Activated CD8-positive, alpha-beta memory T cell treated with anti-CD3 and anti-CD28 coated beads for 24 hours (primary cell): Measurements from ENCODE around the gene DLK2.
"Not testable (repeated sequence)": the region's sequence is repeated elsewhere in the genome, so short reads cannot be mapped to it uniquely, and the experiment has no call there.

ENCODE experiments used
- DNase-seq: peaks from one replicate; pipeline ENCODE4 v3.0.0-alpha.2; 2020

The DLK2 gene, protein sequence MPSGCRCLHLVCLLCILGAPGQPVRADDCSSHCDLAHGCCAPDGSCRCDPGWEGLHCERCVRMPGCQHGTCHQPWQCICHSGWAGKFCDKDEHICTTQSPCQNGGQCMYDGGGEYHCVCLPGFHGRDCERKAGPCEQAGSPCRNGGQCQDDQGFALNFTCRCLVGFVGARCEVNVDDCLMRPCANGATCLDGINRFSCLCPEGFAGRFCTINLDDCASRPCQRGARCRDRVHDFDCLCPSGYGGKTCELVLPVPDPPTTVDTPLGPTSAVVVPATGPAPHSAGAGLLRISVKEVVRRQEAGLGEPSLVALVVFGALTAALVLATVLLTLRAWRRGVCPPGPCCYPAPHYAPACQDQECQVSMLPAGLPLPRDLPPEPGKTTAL

GRCh38 chr6:43455531-43456428, at the start of gene DLK2:
TSS of gene DLK2 (minus strand) at chr6:43455548. CDS start at chr6:43454825, 723 bp downstream.
- DNase-seq, result peak; percentile 76

DNA sequence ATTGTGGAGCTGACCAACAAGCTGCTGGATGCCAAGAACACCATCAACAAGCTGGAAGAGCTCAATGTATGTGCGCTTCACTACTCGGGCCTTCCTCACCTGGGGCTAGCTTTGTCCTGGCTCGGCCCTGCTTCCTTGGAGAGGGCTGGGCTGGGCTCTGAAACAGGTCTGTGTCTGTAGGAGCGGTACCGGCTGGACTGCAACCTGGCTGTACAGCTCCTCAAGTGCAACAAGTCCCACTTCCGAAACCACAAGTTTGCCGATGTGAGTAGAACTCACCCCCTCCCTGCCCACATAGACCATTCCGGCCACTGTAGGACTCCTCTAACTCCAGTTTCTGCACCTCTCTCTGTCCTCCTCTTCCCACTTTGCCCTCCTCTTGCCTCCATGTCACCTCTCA, 48.1 kb upstream of the DLK2 start:
- no peak for DNase-seq

GRCh38 chr6:43502666-43503065, 47.3 kb upstream of the DLK2 start:
- no peak for DNase-seq

DNA sequence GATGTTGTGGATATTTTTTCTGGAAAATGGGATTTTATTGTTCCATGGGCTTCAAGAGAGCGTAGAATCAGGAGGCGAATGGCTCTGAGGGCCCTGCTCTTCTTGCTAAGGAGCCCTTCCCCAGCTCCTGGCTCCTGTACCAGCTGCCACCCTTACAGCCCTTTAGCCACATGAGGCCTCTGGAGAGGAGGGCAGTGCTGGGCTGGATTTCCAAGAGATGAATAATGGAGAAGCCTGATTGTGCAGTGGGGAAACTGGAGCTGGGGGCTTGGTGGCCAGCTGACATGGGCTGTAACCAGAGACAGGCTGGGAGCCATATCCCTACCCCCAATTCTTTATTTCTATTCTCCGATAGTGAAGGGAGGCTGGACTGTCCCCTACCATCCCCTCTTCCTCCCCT, 45.6 kb upstream of the DLK2 start:
- no peak for DNase-seq

GRCh38 chr6:43499028-43499815, 43.9 kb upstream of the DLK2 start:
- no peak for DNase-seq

- DNase-seq, result not testable (repeated sequence)
Observed at GRCh38 chr6:43498291-43498690, 42.9 kb upstream of the DLK2 start.

- DNase-seq, result no peak
Observed at GRCh38 chr6:43497689-43498088, 42.3 kb upstream of the DLK2 start.

DNA sequence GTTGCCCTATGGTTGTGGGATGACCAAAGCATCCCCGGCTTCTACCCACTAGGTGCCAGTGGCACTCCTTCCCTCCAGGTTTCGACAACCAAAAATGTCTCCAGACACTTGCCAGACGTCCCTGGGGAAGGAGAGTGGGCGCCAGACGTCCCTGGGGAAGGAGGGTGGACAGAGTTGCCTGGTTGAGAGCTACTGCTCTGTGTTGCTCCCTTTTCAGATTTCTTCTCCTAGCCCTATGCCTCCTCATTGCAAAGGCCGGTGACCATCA, 41.7 kb upstream of the DLK2 start:
- DNase-seq, result no peak

DNA sequence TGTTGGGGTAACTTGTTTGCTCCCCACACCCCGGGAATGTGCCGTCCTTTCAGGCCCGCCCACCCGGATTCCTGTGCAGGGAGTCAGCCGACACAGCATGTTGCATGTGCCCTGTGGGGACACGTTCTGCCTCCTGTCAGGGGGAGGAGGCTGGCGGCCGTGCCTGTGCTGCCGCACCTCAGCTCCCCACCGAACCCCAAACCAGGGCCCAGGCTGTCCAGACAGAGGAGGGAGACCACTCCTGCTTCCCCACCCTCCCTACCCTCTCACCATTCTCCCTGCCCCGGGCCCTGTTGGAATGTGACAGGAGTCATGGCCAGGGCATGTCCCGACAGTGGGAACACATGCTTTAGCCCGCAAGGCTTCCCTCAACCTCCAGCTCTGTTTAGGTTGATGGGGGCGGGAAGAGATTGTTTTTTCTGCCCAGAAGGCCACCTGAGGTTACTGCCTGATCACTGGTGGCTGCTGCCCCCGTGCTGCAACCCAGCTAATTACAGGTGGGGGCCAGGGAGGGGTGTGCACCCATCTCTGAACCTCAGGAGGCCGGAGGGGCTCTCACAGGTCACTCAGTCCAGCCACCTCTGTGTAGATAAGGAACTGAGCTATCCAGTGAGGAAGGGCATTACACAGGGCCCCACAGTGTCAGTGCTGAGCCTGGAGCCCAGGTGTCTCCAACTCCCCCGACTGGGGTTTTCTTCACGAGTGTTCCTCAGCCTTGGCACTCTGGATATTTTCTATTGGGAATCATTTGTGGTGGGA, 41.2 kb upstream of the DLK2 start:
- DNase-seq, result no peak

DNA sequence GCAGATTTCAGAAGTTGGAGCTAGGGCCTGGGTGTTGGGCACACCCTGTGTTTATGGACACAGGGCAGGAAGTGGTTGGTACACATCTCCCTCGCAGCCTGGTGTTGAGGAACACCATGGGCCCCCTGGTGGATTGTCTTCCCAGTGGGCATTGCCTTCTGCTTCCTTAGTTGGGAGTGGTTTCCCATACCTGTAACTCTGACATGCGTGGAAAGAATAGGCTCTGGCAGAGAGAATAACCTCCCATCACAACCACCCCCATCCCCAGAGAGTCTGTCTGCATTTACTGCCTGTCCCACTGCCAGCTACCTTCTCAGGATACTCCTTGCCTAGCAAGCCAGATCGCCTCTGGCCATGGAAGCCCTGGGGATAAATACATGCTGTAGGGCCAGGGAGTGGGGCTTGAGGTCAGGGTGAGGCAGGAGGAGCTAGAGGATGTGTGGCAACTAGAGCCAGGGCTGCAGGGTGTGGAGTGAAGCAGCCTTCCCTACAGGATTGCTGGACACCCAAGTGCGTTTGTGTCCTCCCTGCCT, 40.1 kb upstream of the DLK2 start:
- DNase-seq, result no peak

- no peak for DNase-seq
Observed at GRCh38 chr6:43494766-43495165, 39.4 kb upstream of the DLK2 start.

DNA sequence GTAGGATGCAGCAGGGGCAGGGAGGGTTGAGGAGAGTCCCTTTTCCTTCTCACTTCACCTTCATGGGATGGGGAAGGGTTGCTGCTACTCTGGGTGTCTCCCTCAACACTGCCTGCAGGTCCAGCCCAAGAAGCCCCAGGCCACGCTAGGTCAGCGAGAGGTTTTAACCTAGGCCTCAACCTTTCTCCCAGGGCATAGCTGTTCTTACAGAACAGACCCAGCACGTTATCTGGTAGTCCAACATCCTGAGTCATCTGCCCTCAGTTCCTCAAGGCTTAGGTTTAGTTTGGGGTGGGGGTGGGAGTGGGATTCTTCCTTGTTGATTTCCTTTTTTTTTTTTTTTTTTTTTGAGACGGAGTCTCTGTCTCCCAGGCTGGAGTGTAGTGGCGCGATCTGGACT, 39.0 kb upstream of the DLK2 start:
- DNase-seq, result no peak

DNA sequence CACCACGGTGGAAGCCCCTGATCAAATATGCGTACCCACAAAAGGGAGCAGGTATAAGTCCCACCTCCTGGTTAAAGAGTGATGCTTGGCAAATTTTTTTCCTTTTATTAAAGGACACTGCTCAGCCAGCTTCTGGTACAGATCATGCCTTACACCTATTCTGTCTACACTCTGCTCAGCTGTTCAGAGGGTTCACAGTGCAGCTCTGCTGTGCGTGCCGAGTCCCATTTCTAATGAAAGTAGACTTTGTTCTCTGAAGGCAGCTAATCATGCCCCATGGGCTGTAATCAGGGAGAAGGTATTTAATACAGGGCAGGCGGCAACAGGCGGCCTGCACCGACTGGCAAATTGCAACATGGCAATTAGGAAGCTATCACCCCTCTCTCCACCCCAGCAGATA, 38.5 kb upstream of the DLK2 start:
- no peak for DNase-seq

DNA sequence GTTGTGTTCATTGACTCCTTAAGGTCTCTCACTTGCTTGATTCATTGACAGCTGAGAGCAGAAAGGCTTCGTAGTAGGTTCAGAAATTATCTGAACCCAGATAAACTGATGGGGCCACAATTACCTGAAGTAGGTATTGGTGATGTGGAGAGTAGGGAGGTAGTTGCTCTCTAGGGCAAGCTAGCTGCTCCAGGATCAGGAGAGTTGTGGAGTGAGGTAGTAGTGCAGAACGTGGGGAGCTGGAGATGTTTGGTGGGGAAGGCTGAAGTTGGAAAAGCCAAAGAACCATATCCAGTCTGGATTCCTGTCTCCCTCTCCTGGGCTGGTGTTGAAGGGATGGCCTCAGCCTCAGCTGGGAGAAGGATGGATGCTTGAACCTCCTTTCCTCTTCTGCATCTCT, 37.9 kb upstream of the DLK2 start:
- DNase-seq, result no peak

- DNase-seq, result no peak
Observed at GRCh38 chr6:43492673-43493072, 37.3 kb upstream of the DLK2 start.

DNA sequence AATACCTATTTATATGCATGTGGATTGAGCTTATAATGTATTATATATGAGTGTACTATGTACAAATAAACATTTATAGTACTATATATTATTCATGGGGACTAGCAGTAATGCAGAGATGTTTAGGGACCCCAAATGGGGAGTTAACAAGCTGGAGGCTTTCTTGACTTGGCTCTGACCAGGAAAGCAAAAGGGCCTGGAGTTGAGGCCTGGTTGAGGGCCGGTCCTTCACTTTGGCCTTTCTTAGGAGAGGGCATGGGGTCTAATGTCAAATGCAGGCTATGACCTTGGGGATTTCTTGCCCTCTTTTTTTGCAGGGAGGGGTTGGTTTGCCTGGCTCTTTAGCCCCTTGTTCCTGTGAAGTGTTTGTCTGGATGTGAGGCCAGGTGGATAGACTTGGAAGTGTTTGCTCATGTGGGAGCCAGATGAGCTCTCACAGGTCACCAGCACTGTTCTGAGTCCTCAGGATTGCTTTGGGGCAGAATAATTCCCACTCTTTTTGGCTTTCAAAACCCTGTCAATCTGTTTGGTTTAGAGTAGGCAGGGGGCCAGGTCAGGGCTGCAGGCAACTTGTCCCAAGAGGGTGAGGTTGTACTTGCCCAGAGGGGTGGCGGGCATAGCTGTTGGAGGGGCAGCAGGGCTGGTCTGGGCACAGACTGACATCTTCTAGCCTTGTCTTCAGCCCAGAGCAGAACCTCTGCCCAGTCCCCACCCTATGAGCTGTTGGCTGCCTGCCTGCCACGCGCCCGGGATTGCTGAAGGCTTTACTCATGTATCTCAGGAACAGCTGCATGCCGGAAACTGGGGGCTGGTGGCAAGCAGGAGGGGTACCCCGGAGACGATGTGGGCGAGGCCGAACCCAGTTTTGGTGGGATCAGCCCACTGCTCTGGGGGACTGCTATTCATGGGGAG, 36.7 kb upstream of the DLK2 start:
- no peak for DNase-seq

- DNase-seq, result no peak
Observed at GRCh38 chr6:43490523-43490939, 35.2 kb upstream of the DLK2 start.

DNA sequence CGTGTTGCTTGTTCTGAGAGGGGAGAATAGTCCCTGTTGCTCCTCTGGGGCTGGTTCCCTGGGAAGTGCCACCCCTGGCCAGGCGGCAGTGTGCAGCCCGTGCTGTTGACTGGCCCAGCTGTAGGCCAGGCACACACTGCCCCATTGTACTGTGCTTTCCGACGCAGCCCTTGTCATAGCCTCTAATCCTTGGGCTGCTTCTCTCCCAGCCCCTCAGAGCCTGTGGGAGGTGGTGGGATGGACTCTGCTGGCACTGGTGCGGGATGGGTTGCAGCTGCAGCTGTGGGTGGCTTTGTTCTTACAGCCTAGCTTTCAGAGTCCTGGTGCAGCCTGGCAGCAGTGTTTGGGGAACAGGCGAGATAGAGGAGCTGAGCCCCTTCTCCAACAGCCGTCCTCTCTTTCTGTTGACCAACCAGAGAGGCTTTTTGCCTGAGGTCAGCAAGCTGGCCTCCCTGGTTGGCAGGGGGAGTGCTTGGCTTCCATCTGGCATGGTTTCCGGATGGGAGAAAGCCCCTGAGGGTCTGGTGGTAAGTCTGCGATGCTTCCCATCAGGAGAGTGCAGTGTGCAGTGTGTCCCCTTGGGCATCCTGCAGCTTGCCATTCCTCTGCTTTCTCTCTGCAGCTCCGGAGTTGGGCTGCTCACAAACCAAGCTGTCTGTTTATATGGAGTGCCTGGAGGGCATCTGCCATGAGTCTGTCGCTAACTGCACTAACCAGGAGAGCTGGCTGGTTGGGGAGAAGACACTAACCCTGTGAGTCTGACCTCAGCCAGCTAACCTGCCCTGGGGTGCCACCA, 34.1 kb upstream of the DLK2 start:
- DNase-seq, result no peak

GRCh38 chr6:43488667-43489276, 33.4 kb upstream of the DLK2 start:
- no peak for DNase-seq
